Right lobe of liver (tissue), 4 donors: ENCODE data around the gene SH3RF3.

Source experiments
- CTCF ChIP-seq, 4 donors: fragments of 200-600 bp in 3 of 4; fragments of 450-650 bp in 1 of 4; IDR thresholded peaks; one replicate each; pipeline versions ENCODE4 v1.5.1 to v1.8.0; 2016 to 2022; ENCODE audit warnings: antibody characterized with exemption in 4 of 4, mild to moderate bottlenecking in 2 of 4
- POLR2A ChIP-seq: fragments of 450-650 bp; IDR thresholded peaks from one replicate; pipeline ENCODE4 v1.6.1; 2017; ENCODE audit warnings: antibody characterized with exemption, mild to moderate bottlenecking
- donor health status: DM: no; HTN: no; CAD: no.
- donor health status: DM: no; HTN: no; CAD: no.
- donor health status: DM: no; HTN: yes; CAD: no.

- no peak for TF ChIP-seq CTCF (IDR thresholded peaks at IDR 0.05)
- TF ChIP-seq POLR2A, result no peak
These were observed 175.2 kb downstream of the SH3RF3 start for GRCh38 chr2:109304242-109304641.
